ENCODE results near the gene WDR54. TPM values are rescaled to one million over a fixed set of nuclear protein-coding genes. Genes with fewer than 3 reads are reported as not detected.
"Not testable (repeated sequence)": the region's sequence is repeated elsewhere in the genome, so short reads cannot be mapped to it uniquely, and the experiment has no call there.

Gene WDR54
- total RNA-seq, 2 donors from 2014 or later = 7.9 to 9.4 TPM

GRCh38 chr2:74425523-74425922 lies 4.0 kb downstream of the WDR54 start:
- DNase-seq (ENCODE audit: low spot score) = no peak
- intact Hi-C loops (cut with DNase I) = no loop called here

GRCh38 chr2:74426181-74426758 lies 4.7 kb downstream of the WDR54 start:
- intact Hi-C loops (cut with DNase I) = no loop called here
- no peak for DNase-seq (ENCODE audit: low spot score)

GRCh38 chr2:74427551-74427950 lies 6.0 kb downstream of the WDR54 start:
- intact Hi-C loops (cut with DNase I) = no loop called here
- DNase-seq (ENCODE audit: low spot score) = no peak

- intact Hi-C loops (cut with DNase I) = loop anchor here in 1 of 2 donors (1.0 kb wide), 1 partner anchor 22 kb away; no protein-coding TSS in a partner anchor
- no peak for DNase-seq (ENCODE audit: low spot score)
Measured at GRCh38 chr2:74428675-74429074, 7.1 kb downstream of the WDR54 start.

GRCh38 chr2:74429487-74430451 lies 8.2 kb downstream of the WDR54 start:
- no peak for DNase-seq (ENCODE audit: low spot score)
- intact Hi-C loops (cut with DNase I) = loop anchor here in 1 of 2 donors (1.0 kb wide), 1 partner anchor 21 kb away; no protein-coding TSS in a partner anchor

GRCh38 chr2:74430502-74430901 lies 9.0 kb downstream of the WDR54 start:
- DNase-seq (ENCODE audit: low spot score) = no peak
- intact Hi-C loops (cut with DNase I) = no loop called here

GRCh38 chr2:74436111-74436805 lies 14.7 kb downstream of the WDR54 start:
- no peak for DNase-seq (ENCODE audit: low spot score)
- intact Hi-C loops (cut with DNase I) = no loop called here

- intact Hi-C loops (cut with DNase I) = no loop called here
- no peak for DNase-seq (ENCODE audit: low spot score)
Measured at GRCh38 chr2:74436848-74437695, 15.5 kb downstream of the WDR54 start.

- DNase-seq (ENCODE audit: low spot score) = no peak
- intact Hi-C loops (cut with DNase I) = no loop called here
Measured at GRCh38 chr2:74438248-74438647, 16.7 kb downstream of the WDR54 start.

- intact Hi-C loops (cut with DNase I) = no loop called here
- no peak for DNase-seq (ENCODE audit: low spot score)
Measured at GRCh38 chr2:74439373-74439772, 17.8 kb downstream of the WDR54 start.

GRCh38 chr2:74439803-74440377 lies 18.4 kb downstream of the WDR54 start:
- DNase-seq (ENCODE audit: low spot score) = peak; percentile 89
- intact Hi-C loops (cut with DNase I) = no loop called here

GRCh38 chr2:74440378-74441169 lies 19.0 kb downstream of the WDR54 start:
- intact Hi-C loops (cut with DNase I) = no loop called here
- peak; percentile 96 for DNase-seq (ENCODE audit: low spot score)

GRCh38 chr2:74441170-74441689 lies 19.7 kb downstream of the WDR54 start:
- DNase-seq (ENCODE audit: low spot score) = no peak
- intact Hi-C loops (cut with DNase I) = no loop called here

GRCh38 chr2:74441690-74442482 lies 20.4 kb downstream of the WDR54 start, which contains the start of gene RTKN:
Gene RTKN, minus strand, starts transcription at chr2:74441937. Its CDS starts 121 bp downstream, at chr2:74441816.
- intact Hi-C loops (cut with DNase I) = no loop called here
- no peak for DNase-seq (ENCODE audit: low spot score)

GRCh38 chr2:74442483-74443297 lies 21.2 kb downstream of the WDR54 start:
- intact Hi-C loops (cut with DNase I); DNase-seq (ENCODE audit: low spot score): not testable (repeated sequence)
